Colonic mucosa (tissue), 4 donors: ENCODE measurements around the gene CAMK1G. TPM values are rescaled to one million over a fixed set of nuclear protein-coding genes. Genes with fewer than 3 reads are reported as not detected.
A peak's percentile ranks its signal among the peaks of the same experiment; 100 is the strongest.

Experiments used
- DNase-seq: peaks from one replicate; pipeline ENCODE4 v3.0.0-alpha.2; 2020
- H3K27ac ChIP-seq: fragments of 200-600 bp; one replicate; pipeline ENCODE4 v1.8.0; 2021
- H3K27me3 ChIP-seq: fragments of 200-600 bp; one replicate; pipeline ENCODE4 v1.8.0; 2021
- H3K36me3 ChIP-seq: fragments of 200-600 bp; one replicate; pipeline ENCODE4 v1.8.0; 2021
- H3K4me1 ChIP-seq: fragments of 200-600 bp; one replicate; pipeline ENCODE4 v1.8.0; 2021; ENCODE audit warnings: mild to moderate bottlenecking
- H3K4me3 ChIP-seq: fragments of 200-600 bp; one replicate; pipeline ENCODE4 v1.8.0; 2021
- H3K9ac ChIP-seq, 2 donors: one replicate each; pipeline ENCODE4 v1.7.0; 2013; ENCODE audit warnings: control low read depth in 2 of 2, low read depth in 2 of 2, low read length in 2 of 2
- H3K9me3 ChIP-seq: fragments of 200-600 bp; one replicate; pipeline ENCODE4 v1.8.0; 2021
- CTCF ChIP-seq: fragments of 200-600 bp; IDR thresholded peaks from one replicate; pipeline ENCODE4 v1.8.0; 2022; ENCODE audit warnings: antibody characterized with exemption, mild to moderate bottlenecking
- intact Hi-C: fragments of 100-400 bp; cut with DNase I; formaldehyde crosslinking; loops from one replicate; pipeline ENCODE4 v1.14.1; 2022
- total RNA-seq, 2 donors: library from RNA; stranded (reverse); fragmentation: NEBNext Ultra II Directional in 1 of 2; extraction: Animal tissue kit (Norgen Biotek cat#: 25700) in 1 of 2; gene quantifications; one replicate each; pipeline ENCODE4 v1.2.1, GENCODE V29; 2021
- donor health status: healthy.
- donor health status: DM: no; HTN: no; CAD: no.
- donor health status: DM: no; HTN: no; CAD: no.

CAMK1G gene
- total RNA-seq, 2 donors from 2014 or later = 0.21 TPM; not detected in 1

GRCh38 chr1:209647156-209647555 is 63.6 kb downstream of the CAMK1G start:
- H3K27me3 ChIP-seq = no peaks in the 10 kb centered on the region
- no peak for TF ChIP-seq CTCF
- H3K9me3 ChIP-seq = no peaks in the 10 kb centered on the region
- no peak for DNase-seq
- no peaks in the 10 kb centered on the region for H3K36me3 ChIP-seq
- no peak overlapping the region for H3K9ac ChIP-seq
- H3K27ac ChIP-seq = no peak overlapping the region
- H3K4me1 ChIP-seq = peaks cover 30% of the 10 kb centered on the region
- intact Hi-C loops = loop anchor here (5.0 kb wide), 1 partner anchor 40 kb away; no protein-coding TSS in a partner anchor
- no peak overlapping the region for H3K4me3 ChIP-seq

DNA sequence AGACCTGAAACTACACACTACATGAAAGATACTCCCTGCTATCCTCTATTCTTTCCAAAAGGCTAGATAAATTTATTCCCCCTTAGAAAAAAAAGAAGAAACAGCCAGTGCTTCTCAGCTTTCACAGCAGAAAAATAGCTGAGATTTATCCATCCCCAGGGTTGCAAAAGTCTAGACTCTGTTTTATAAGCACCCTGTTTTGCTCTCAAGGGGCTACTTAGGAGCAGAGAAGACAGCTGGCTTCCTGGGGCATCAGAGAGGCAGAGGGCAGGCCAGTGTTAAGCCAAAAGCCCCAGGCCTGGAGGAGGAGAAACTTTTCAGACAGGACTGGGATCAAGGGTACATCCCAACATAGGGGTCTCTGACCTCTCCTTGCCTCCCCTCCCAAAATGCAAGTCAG is 64.8 kb downstream of the CAMK1G start:
- Histone ChIP-seq H3K4me1 (peaks cover 24% of the 10 kb centered on the region), H3K4me3 (no peak overlapping the region), H3K27ac (peak overlapping the region; percentile 89), H3K9ac (no peak overlapping the region), H3K9me3 (no peaks in the 10 kb centered on the region), H3K36me3 (no peaks in the 10 kb centered on the region), H3K27me3 (no peaks in the 10 kb centered on the region)
- no peak for TF ChIP-seq CTCF
- DNase-seq = no peak
- intact Hi-C loops = loop anchor here (5.0 kb wide), 1 partner anchor 39 kb away; no protein-coding TSS in a partner anchor

- Histone ChIP-seq H3K27ac (peak overlapping the region; percentile 89), H3K9me3 (no peaks in the 10 kb centered on the region), H3K4me3 (no peak overlapping the region), H3K36me3 (no peaks in the 10 kb centered on the region), H3K9ac (no peak overlapping the region), H3K27me3 (no peaks in the 10 kb centered on the region), H3K4me1 (peaks cover 25% of the 10 kb centered on the region)
- peak; percentile 59 for DNase-seq
- TF ChIP-seq CTCF = no peak
- intact Hi-C loops = loop anchor here (5.0 kb wide), 1 partner anchor 38 kb away; no protein-coding TSS in a partner anchor
These were observed 65.6 kb downstream of the CAMK1G start for GRCh38 chr1:209648931-209649776.

DNA sequence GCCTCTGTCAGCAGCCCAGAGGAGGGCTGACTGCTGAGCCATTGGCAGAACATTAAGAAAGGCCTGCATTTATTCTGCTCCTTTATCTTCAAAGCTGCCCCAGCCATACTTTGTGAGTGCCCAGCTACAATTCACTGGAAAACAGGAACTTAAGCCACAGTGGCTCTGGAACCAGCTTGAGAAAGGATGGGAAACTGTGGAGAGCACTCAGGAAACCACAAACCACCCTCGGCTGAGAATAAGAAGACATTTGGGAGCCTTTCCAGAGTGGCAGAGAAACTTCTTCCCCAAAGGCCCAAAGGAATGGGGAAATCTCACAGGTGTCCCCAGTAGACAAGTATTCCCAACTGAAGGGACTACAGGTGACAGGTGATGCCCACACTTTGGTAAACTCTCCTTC is 66.9 kb downstream of the CAMK1G start:
- Histone ChIP-seq H3K4me1 (peaks cover 35% of the 10 kb centered on the region), H3K9ac (peak overlapping the region in 1 of 2 donors; percentile 16), H3K36me3 (no peaks in the 10 kb centered on the region), H3K27me3 (no peaks in the 10 kb centered on the region), H3K4me3 (no peak overlapping the region), H3K27ac (peak overlapping the region; percentile 89), H3K9me3 (no peaks in the 10 kb centered on the region)
- intact Hi-C loops = no loop called here
- no peak for TF ChIP-seq CTCF
- no peak for DNase-seq

- H3K4me1 ChIP-seq = peaks cover 35% of the 10 kb centered on the region
- H3K4me3 ChIP-seq = peak overlapping the region; percentile 23
- H3K27ac ChIP-seq = peak overlapping the region; percentile 89
- peak overlapping the region; percentile 12 to 35 for H3K9ac ChIP-seq
- H3K9me3 ChIP-seq = no peaks in the 10 kb centered on the region
- DNase-seq = peak; percentile 91
- intact Hi-C loops = no loop called here
- H3K36me3 ChIP-seq = no peaks in the 10 kb centered on the region
- no peaks in the 10 kb centered on the region for H3K27me3 ChIP-seq
- no peak for TF ChIP-seq CTCF
These were observed 67.6 kb downstream of the CAMK1G start for GRCh38 chr1:209651138-209651587.
